ENCODE results near the gene DRG2.

GRCh38 chr17:18139949-18140348 is 52.2 kb downstream of the DRG2 start:
- TF ChIP-seq SP1 (IDR thresholded peaks at IDR 0.05): no peak
- TF ChIP-seq SUZ12 (IDR thresholded peaks at IDR 0.05): no peak
- no peak for TF ChIP-seq FOXM1 (IDR thresholded peaks at IDR 0.05; ENCODE audit: borderline replicate concordance)
- no peak for TF ChIP-seq FOXK2 (IDR thresholded peaks at IDR 0.05)
- TF ChIP-seq TARDBP (IDR thresholded peaks at IDR 0.05): no peak
- no peak for TF ChIP-seq ZNF384 (IDR thresholded peaks at IDR 0.05)
- no peak for TF ChIP-seq BHLHE40 (IDR thresholded peaks at IDR 0.05; ENCODE audit: borderline replicate concordance)
- TF ChIP-seq L3MBTL2 (conservative IDR thresholded peaks at IDR 0.05): no peak

Measured in HEK293T (cell line).